Spleen (tissue), 11 donors: ENCODE data around the gene SLC46A2. TPM values are rescaled to one million over a fixed set of nuclear protein-coding genes. Genes with fewer than 3 reads are reported as not detected.

ENCODE experiments used
- DNase-seq: peaks from one replicate; pipeline ENCODE4 v3.0.0-alpha.2; 2020
- H3K27ac ChIP-seq, 8 donors: fragments of 200-600 bp; sonication (generic) in 7 of 8; 1 replicate in 4 of 8; 2 replicates in 4 of 8; pipeline versions ENCODE4 v1.5.0 to v1.8.0; 2016 to 2021; ENCODE audit warnings: inconsistent platforms in 4 of 8, mild to moderate bottlenecking in 4 of 8, moderate library complexity in 1 of 8
- H3K27me3 ChIP-seq, 7 donors: fragments of 200-600 bp; sonication (generic) in 6 of 7; replicated peaks in 1 of 7; 1 replicate in 4 of 7; 2 replicates in 3 of 7; pipeline versions ENCODE4 v1.5.0 to v1.8.0; 2016 to 2021; ENCODE audit warnings: inconsistent platforms in 3 of 7, mild to moderate bottlenecking in 1 of 7
- H3K36me3 ChIP-seq, 6 donors: fragments of 200-600 bp; sonication (generic) in 5 of 6; 1 replicate in 4 of 6; 2 replicates in 2 of 6; pipeline versions ENCODE4 v1.5.0 to v1.8.0; 2016 to 2021; ENCODE audit warnings: inconsistent platforms in 2 of 6
- H3K4me1 ChIP-seq, 6 donors: fragments of 200-600 bp; sonication (generic) in 5 of 6; 1 replicate in 3 of 6; 2 replicates in 3 of 6; pipeline versions ENCODE4 v1.5.0 to v1.8.0; 2016 to 2021; ENCODE audit warnings: inconsistent platforms in 3 of 6
- H3K4me3 ChIP-seq, 8 donors: fragments of 200-600 bp; sonication (generic) in 7 of 8; 1 replicate in 4 of 8; 2 replicates in 4 of 8; pipeline versions ENCODE4 v1.5.0 to v1.8.0; 2016 to 2021; ENCODE audit warnings: inconsistent platforms in 4 of 8, mild to moderate bottlenecking in 4 of 8, moderate library complexity in 2 of 8
- H3K9me3 ChIP-seq, 8 donors: fragments of 200-600 bp; sonication (generic) in 7 of 8; 1 replicate in 4 of 8; 2 replicates in 4 of 8; pipeline versions ENCODE4 v1.5.0 to v1.8.0; 2016 to 2021; ENCODE audit warnings: inconsistent platforms in 4 of 8
- POLR2A ChIP-seq, 3 donors: fragments of 450-650 bp; IDR thresholded peaks; one replicate each; pipeline ENCODE4 v1.5.1; 2017; ENCODE audit warnings: antibody characterized with exemption in 3 of 3, mild to moderate bottlenecking in 1 of 3
- POLR2AphosphoS5 ChIP-seq, 3 donors: sonication (generic); formaldehyde crosslinking; IDR thresholded peaks; one replicate each; pipeline ENCODE4 v1.5.1; 2017; ENCODE audit warnings: antibody characterized with exemption in 3 of 3
- WGBS, 5 donors: extraction: QIAGEN DNeasy Blood & Tissue Kit in 3 of 5; methylation state at CpG; one replicate each; pipeline versions ENCODE4 v1.1.5 to v1.1.7; 2013 to 2018; 5-methylcytosine and 5-hydroxymethylcytosine counted together
- intact Hi-C: fragments of 100-400 bp; cut with DNase I; formaldehyde crosslinking; loops from one replicate; pipeline ENCODE4 v1.15.0; 2023; ENCODE audit warnings: low total_unique reads
- polyA plus RNA-seq, 3 donors: library from polyadenylated mRNA; stranded (reverse); fragments of 200-250 nt; gene quantifications; one replicate each; pipeline ENCODE4 v1.2.1, GENCODE V29; 2013
- total RNA-seq, 7 donors: library from RNA; depleted of rRNA in 3 of 7; stranded (reverse); fragments of >200 nt in 3 of 7; fragmentation: NEBNext Ultra II Directional in 4 of 7; extraction: Animal tissue kit (Norgen Biotek cat#: 25700) in 4 of 7; gene quantifications; one replicate each; pipeline versions ENCODE4 v1.1.0 to v1.2.1, GENCODE V29; 2016 to 2021
- TF ChIP-seq, protein P1 (sequence below), 11 experiments: fragments of 200-600 bp in 7 of 11; fragments of 450-650 bp in 4 of 11; sonication (generic) in 4 of 11; IDR thresholded peaks in 8 of 11; conservative IDR thresholded peaks in 3 of 11; 1 replicate in 7 of 11; 2 replicates in 4 of 11; pipeline versions ENCODE4 v1.4.0 to v1.8.0; 2016 to 2021; ENCODE audit warnings: antibody characterized with exemption in 11 of 11, inconsistent platforms in 4 of 11, mild to moderate bottlenecking in 1 of 11
- donor health status: healthy with polysubstance abuse.
- donor health status: DM: no; HTN: no; CAD: no; lungs with moderate emphysema.
- donor health status: DM: no; HTN: no; CAD: no.
- donor health status: Bipolar disorder and iron deficiency.
- donor health status: healthy.
- donor health status: DM: no; HTN: no; CAD: no.
- donor health status: DM: yes; HTN: yes; CAD: no.

The SLC46A2 gene
- total and polyA plus RNA-seq, 10 donors: 0.20 to 5.8 (median 0.94) TPM

GRCh38 chr9:112869041-112869529 lies 21.6 kb downstream of the SLC46A2 start:
- Histone ChIP-seq H3K4me1 (peaks cover 0 to 32% (median 3%) of the 10 kb centered on the region in 6 donors), H3K36me3 (peaks cover 0 to 52% (median 13%) of the 10 kb centered on the region in 6 donors)

DNA sequence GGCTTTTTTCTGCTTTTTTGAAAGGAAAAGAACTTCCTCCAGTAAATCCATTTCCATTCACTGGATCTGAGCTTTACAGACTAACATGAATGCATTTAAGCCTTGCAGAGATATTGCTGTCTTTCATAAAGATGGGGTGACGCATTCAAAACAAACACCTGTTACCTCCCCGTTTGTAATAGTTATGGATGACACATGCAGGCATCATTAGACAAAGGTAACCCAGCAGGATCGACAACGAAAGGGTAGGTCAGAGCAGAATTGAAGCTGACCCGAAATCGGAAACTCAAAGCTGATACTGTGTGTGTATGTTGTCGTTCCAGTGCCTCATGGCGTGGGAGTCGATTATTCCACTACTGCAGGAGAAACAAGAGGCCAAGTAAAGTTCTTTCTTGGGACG lies 22.2 kb downstream of the SLC46A2 start:
- intact Hi-C loops: no loop called here
- WGBS, 5 donors: 93 to 97% (median 93%) methylated on average over 10 of the region's 10 CpGs
- Histone ChIP-seq H3K27me3 (no peaks in the 10 kb centered on the region), H3K9me3 (no peaks in the 10 kb centered on the region), H3K36me3 (peaks cover 0 to 52% (median 13%) of the 10 kb centered on the region in 6 donors), H3K27ac (no peak overlapping the region), H3K4me1 (peaks cover 4 to 38% (median 10%) of the 10 kb centered on the region in 6 donors), H3K4me3 (no peak overlapping the region)
- TF ChIP-seq POLR2AphosphoS5 (IDR thresholded peaks at IDR 0.05) (no peak), POLR2A (IDR thresholded peaks at IDR 0.05) (no peak)
- TF ChIP-seq, protein P1, sequence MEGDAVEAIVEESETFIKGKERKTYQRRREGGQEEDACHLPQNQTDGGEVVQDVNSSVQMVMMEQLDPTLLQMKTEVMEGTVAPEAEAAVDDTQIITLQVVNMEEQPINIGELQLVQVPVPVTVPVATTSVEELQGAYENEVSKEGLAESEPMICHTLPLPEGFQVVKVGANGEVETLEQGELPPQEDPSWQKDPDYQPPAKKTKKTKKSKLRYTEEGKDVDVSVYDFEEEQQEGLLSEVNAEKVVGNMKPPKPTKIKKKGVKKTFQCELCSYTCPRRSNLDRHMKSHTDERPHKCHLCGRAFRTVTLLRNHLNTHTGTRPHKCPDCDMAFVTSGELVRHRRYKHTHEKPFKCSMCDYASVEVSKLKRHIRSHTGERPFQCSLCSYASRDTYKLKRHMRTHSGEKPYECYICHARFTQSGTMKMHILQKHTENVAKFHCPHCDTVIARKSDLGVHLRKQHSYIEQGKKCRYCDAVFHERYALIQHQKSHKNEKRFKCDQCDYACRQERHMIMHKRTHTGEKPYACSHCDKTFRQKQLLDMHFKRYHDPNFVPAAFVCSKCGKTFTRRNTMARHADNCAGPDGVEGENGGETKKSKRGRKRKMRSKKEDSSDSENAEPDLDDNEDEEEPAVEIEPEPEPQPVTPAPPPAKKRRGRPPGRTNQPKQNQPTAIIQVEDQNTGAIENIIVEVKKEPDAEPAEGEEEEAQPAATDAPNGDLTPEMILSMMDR (IDR thresholded peaks at IDR 0.05 in 8 of 11, conservative IDR thresholded peaks at IDR 0.05 in 3 of 11): no peak
- no peak for DNase-seq

More at GRCh38 chr9:112869041-112869529, 21.6 kb downstream of the SLC46A2 start:
- intact Hi-C loops: no loop called here
- WGBS, 5 donors: 43 to 64% (median 55%) methylated on average over 8 of the region's 8 CpGs
- Histone ChIP-seq H3K27me3 (no peaks in the 10 kb centered on the region), H3K9me3 (no peaks in the 10 kb centered on the region), H3K4me3 (no peak overlapping the region), H3K27ac (peak overlapping the region in 1 of 8 donors; percentile 16)
- DNase-seq: peak; percentile 28
- TF ChIP-seq POLR2AphosphoS5 (IDR thresholded peaks at IDR 0.05): no peak
- TF ChIP-seq, protein P1 (IDR thresholded peaks at IDR 0.05 in 8 of 11, conservative IDR thresholded peaks at IDR 0.05 in 3 of 11): no peak
- no peak for TF ChIP-seq POLR2A (IDR thresholded peaks at IDR 0.05)

DNA sequence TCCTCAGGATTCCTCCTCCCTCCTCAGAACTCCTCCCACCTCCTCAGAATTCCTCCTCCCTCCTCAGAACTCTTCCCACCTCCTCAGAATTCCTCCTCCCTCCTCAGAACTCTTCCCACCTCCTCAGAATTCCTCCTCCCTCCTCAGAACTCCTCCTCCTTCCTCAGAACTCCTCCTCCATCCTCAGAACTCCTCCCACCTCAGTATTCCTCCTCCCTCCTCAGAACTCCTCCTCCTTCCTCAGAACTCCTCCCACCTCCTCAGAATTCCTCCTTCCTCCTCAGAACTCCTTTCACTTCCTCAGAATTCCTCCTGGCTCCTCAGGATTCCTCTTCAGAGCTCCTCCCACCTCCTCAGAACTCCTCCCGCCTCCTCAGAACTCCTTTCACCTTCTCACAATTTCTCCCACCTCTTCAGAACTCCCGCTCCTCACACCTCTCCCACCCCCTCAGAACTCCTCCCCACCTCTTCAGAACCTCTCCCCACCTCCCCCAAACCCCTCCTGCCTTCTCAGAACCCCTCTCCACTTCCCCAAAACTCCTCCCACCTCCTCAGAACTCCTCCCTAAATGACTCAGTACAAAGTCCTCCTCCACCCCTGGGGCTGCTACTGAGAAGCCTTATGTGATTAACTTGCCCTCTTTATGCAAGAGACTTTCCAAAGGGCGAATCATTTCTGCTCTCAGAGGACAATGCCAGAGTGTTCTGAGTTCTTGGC lies 23.2 kb downstream of the SLC46A2 start:
- H3K4me3 ChIP-seq: no peak overlapping the region
- peak overlapping the region in 1 of 8 donors; percentile 28 for H3K27ac ChIP-seq
- intact Hi-C loops: no loop called here
- WGBS, 5 donors: 51 to 68% (median 52%) methylated on average over 3 of the region's 3 CpGs
- H3K9me3 ChIP-seq: no peaks in the 10 kb centered on the region
- no peaks in the 10 kb centered on the region for H3K27me3 ChIP-seq
- H3K36me3 ChIP-seq: peaks cover 0 to 52% (median 13%) of the 10 kb centered on the region in 6 donors
- TF ChIP-seq, protein P1 (IDR thresholded peaks at IDR 0.05 in 8 of 11, conservative IDR thresholded peaks at IDR 0.05 in 3 of 11): no peak
- TF ChIP-seq POLR2A (IDR thresholded peaks at IDR 0.05): no peak
- TF ChIP-seq POLR2AphosphoS5 (IDR thresholded peaks at IDR 0.05): no peak
- no peak for DNase-seq
- peaks cover 11 to 48% (median 20%) of the 10 kb centered on the region in 6 donors for H3K4me1 ChIP-seq

DNA sequence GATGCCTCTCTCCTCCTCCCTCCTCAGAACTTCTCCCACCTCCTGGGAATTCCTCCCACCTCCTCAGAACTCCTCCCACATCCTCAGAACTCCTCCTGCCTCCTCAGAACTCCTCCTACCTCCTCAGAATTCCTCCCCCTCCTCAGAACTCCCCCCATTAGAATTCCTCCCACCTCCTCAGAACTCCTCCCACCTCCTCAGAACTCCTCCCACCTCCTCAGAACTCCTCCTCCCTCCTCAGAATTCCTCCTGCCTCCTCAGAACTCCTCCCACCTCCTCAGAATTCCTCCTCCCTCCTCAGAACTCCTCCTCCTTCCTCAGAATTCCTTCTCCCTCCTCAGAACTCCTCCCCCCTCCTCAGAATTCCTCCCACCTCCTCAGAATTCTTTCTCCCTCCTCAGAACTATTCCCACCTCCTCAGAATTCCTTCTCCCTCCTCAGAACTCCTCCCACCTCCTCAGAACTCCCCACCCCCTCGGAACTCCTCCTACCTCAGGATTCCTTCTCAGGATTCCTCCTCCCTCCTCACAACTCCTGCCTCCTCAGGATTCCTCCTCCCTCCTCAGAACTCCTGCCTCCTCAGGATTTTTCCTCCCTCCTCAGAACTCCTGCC lies 23.9 kb downstream of the SLC46A2 start:
- H3K4me1 ChIP-seq: peaks cover 11 to 55% (median 26%) of the 10 kb centered on the region in 6 donors
- no peak for DNase-seq

More for the DNA sequence above, 23.9 kb downstream of the SLC46A2 start:
- Histone ChIP-seq H3K4me3 (no peak overlapping the region), H3K27ac (no peak overlapping the region), H3K27me3 (no peaks in the 10 kb centered on the region), H3K9me3 (no peaks in the 10 kb centered on the region), H3K36me3 (peaks cover 0 to 48% (median 13%) of the 10 kb centered on the region in 6 donors)
- no peak for TF ChIP-seq POLR2A (IDR thresholded peaks at IDR 0.05)
- intact Hi-C loops: no loop called here
- WGBS, 5 donors: 86 to 100% (median 96%) methylated on average over 1 of the region's 1 CpG
